GM21515 (cell line): ENCODE results near the gene TMEM132D.
"Not testable (repeated sequence)": the region's sequence is repeated elsewhere in the genome, so short reads cannot be mapped to it uniquely, and the experiment has no call there.

Source experiments
- ATAC-seq: cut with Tn5 transposase; IDR thresholded peaks from one replicate; pipeline ENCODE4 v1.9.1; 2021; ENCODE audit not compliant: unreplicated experiment

Gene TMEM132D

DNA sequence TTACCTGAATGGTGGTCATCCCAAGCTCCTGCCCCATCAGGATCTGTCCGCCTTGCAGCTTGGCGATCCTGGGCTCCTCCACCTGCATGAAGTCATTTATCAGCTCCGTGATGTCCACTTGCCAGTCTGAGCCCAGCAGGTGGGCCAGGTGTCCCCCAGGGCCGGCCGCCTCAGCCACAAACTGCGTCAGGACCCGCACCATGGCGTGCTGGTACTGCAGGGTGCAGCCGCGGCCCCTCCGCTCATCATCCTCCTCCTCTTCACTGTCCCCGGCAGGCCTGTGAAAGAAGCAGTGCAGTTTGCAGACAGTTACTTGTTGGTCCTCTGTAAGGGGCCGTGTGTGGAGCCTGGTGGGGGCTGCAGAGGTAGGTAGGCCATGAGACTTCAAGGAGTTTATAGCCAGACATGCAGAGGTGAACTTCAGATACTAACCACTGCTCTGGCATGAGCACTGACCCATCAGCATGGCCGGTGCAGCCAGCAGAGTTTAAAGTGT lies 822.0 kb downstream of the TMEM132D start:
- no peak for ATAC-seq

GRCh38 chr12:129080821-129081220 lies 823.0 kb downstream of the TMEM132D start:
- ATAC-seq = no peak

GRCh38 chr12:129080391-129080790 lies 823.4 kb downstream of the TMEM132D start:
- no peak for ATAC-seq

DNA sequence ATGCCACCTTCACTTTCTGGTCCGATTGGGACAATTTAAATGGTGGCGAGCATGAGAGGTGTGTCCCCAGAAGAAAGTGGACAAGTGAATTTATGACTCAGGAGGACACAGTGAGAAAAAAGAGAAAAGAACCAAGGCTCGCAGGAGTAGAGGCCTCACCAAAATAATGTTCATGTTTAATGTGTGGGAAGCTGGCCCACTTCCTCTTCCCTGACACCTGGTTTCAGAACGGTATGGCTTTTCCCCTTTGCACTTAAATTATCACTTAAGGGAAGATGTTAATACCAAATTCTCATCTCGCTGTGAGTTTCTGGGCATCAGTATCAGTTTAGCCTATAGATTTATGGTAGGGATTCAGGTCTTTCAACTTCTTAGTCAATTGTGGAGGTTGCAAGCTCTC lies 824.1 kb downstream of the TMEM132D start:
- no peak for ATAC-seq

DNA sequence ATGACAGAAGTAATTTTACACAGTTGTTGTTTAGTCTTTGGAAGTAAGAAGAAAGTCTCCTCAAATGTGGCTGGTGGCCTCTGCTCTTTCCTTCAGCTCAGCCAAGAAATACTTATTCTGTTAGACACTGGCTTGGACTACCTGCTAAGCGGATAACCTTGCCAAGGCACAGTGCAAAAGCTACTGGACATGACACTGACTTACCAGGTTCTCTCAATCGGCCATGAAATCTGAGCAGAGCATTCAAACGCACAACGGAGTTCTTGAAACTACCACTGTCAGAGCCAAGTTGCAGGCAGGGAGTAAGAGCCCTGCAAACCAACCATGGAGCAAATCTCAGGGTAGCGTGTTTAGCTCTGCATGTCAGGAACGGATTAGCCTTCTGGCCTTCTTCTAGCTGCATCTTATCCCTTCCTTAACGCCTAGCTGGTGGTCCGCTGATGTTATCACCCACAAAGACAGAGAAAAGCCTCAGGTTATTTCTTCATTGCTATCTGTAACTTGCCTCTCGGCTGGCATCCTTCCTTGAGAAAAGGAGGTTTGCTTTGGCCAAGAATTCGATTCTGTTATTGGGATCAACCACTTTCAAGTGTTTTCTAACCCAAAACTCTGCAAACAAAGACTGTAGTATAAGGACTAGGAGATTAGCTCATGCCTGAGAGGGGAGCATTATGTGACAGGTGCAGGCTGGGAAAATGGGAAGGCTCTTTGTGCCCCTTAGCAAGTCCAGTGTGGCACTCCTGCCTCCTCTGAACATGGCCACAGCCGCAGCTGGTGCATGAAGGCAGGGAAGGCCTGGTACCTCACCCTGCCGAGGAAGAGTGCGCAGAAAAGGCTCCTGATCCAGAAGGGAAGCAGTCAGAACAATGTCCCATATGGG lies 827.1 kb downstream of the TMEM132D start:
- ATAC-seq = no peak

DNA sequence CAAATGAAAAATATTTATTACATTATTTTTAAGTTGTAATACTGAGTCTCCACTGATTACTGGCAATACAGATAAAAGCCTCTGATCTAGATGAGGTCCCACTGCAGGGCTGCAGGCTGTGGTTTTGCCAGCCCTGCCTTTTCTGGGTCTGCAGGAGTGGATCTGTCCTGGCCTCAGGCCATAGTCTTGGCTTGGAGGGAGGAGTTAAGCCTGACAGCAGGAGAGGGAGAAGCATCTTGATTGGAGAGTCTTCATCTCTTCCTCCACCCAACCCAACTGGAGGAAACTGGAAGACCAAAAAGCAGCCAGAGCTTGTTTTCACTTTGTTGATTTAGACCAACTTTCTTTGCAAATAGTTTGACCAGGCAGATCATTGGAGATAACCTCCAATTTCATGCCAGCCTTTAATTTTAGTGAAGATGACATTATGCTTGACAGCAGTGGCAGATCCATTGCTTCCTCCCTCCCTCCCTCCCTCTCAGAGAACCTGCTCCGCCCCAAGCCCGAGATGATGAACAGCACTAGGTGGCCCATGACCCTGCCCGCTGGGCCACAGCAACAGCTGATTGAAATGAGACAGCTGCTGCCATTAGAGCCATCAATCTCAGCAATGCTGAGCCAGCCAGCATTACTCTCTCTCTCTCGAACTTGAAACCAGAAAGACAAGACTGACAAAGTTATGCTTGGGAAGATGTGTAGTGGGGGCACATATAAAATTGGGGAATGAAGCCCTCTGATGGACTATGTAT lies 828.2 kb downstream of the TMEM132D start:
- ATAC-seq = no peak

- no peak for ATAC-seq
Observed at GRCh38 chr12:129074379-129074778, 829.4 kb downstream of the TMEM132D start.

DNA sequence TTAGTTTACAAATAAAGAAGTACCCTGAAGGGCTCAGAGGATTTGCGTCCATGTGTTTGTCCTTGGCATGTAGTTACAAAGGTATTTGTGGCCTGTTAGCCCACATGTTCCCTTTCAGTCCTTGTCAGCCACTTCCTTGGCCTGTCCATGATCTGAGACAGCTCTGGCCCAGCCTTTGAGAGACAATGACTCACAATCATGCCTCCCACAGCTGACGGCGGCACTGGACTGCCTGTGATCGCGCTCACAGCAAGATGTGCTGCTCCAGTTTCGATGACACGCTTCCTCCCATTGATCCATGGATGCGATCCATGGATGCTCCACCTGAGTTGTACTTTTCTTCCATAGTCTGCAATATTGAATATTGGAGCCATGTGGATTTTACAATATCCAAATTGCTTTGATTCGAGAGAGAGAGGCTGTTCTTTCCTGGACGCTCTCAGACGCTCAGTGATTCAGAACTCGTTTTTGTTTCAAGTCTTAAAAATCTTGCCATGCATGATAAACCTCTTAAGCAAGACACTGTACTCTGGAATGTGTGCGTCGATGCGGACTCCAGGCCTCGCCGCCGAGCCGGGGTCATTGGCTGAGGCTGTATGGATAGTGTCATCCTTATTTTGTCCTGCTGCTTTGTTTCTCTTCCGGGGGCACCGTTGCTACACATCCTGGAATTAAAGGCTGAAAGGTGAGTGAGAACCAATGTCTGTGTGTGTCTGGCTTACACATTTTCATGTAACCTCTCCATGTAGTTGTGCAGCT lies 830.5 kb downstream of the TMEM132D start:
- ATAC-seq = no peak

GRCh38 chr12:129071362-129071761 lies 832.5 kb downstream of the TMEM132D start:
- no peak for ATAC-seq

GRCh38 chr12:129069886-129070285 lies 833.9 kb downstream of the TMEM132D start:
- ATAC-seq = no peak

GRCh38 chr12:129068684-129069083 lies 835.1 kb downstream of the TMEM132D start:
- ATAC-seq = no peak

DNA sequence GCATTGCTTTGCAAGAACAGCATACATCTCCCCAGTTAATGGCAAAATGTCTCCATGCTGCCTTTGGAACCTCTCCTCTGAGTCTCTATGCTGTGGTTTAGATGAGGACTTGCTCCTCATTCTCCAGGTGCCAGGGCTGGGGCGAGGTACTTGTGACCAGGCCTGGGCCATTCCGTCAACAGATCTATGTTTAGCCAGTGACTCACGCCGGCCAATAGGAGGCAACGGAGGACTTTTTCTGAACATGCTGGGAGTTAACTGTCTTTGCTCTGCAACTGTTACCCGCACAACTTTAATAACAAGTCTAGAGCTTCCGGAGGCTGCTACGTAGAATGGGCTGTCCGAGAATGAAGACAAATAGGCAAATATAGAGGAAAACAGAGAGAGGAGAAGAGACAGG lies 836.3 kb downstream of the TMEM132D start:
- ATAC-seq = no peak

DNA sequence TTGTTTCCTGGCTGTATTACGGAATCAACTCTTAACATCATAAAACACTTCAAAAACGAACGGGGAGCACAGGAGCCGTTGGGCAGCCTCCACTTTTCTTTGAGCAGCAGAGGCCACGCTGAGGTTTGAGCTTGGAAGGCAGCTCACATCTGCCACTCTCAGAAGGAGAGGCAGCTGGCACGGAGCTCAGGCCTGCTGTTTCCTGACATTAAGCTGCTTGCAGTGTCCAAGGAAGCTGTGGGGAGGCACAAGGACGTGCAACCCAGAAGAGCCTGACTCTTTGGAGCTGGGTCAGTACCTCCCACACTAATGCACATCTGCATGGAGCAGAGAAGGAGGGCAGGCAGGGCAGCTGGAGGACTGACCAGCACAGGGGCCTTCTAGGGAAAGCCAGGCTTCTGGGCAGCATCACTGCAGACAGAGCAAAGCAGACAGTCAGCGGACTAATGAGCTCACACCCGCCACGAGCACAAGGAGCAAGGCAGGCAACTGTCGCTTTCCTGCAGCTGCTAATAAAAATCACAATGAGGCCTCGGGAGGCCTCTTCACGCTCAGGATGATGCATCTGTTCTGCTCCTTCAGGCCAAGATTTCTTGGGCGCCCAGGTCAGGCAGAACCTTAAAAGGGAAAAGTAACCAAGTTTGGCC lies 839.5 kb downstream of the TMEM132D start:
- no peak for ATAC-seq

- no peak for ATAC-seq
Observed at GRCh38 chr12:129063600-129063999, 840.2 kb downstream of the TMEM132D start.

GRCh38 chr12:129053232-129053631 lies 850.6 kb downstream of the TMEM132D start:
- ATAC-seq = no peak

DNA sequence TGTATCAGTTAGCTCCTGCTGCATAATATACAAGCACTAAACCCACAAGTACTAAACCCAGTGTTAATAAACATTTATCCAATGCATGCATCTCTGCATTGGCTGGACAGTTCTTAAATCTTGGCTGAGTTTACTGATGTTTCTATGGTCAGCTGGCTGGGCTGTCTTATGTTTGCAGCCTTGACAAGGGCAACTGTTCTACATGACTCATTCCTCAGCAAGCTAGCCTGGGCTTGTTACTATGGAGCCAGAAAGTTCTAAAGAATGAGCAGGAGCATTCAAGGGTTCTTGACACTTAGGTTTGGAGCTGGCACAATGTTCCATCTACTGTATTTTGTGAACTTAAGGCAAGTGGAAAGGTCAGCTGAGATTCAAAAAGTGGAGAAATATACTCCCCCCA lies 851.5 kb downstream of the TMEM132D start:
- ATAC-seq = no peak

DNA sequence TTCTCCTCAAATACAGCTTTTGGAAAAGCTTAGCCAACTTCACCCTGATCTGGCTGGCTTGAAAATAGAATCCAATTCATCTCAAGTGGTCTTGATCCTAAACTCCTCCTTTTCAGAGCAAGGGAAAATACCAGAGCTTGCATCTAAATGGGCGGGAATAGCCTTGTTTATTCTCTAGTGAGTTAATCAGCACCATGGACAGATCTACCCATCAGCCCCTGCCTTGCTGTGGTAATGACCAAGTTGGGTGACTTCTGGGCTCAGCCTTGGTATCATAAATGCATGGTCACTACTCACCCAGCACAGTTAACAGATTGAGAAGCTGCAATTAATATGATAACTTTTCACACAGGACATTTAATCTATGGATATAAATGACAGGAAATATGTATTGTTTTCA lies 853.9 kb downstream of the TMEM132D start:
- ATAC-seq = no peak

- not testable (repeated sequence) for ATAC-seq
Observed at GRCh38 chr12:129043334-129043733, 860.5 kb downstream of the TMEM132D start.

DNA sequence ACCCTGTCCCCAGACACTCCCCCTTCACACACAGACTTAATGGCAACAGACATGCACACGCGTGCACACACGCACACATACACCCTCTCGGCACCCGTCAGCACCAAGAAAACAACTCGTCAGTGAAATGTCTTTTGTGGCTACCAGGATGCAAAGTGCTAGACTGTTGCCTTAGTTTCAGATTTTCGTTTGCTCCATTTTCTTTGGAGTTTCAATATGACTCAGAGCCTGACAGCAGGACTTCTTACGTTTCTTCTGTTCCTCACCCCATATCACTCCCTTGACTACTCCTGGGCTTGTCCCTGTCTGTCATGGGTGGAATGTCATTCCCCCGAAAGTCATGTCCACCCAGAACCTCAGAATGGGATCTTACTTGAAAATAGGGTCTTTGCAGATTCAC lies 867.7 kb downstream of the TMEM132D start:
- no peak for ATAC-seq

DNA sequence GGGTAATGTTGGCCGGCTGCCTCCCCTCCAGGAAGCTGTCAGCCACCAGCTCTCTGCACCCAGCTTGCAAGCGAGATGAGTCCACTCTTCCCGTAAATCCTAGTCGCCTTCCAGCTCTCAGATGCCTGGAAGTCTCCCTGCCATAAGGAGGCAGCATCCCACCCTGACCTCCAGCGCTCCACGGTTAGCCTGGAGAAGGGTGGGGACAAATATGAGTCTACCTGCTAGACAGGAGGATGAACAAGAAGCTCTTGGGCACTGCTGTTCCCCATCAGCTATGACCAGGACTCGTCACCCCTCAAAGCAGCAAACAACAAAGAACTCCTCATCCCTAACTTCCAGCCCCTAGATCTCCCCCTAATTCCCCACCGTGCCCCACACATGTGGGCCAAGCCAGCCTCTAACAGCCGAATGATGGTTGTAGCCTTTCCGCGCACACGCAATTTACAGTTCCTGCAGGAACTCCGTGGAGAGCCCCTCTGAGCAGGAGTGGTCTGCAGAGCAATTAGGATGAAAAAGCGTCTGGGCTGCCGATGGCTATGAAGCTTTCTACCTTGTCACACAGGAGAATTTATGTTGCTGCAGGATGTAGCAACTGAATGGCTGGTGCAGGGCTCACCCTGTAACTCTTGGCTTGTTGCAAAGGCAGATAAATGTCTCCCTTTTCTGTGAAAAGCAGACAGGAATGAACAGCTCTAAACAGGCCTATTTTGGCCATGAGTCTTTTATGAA lies 869.1 kb downstream of the TMEM132D start:
- ATAC-seq = no peak
